HG02642 (cell line): Measurements from ENCODE around the gene OGDH.
A peak's percentile ranks its signal among the peaks of the same experiment; 100 is the strongest.

ENCODE experiments used
- ATAC-seq: cut with Tn5 transposase; IDR thresholded peaks from one replicate; pipeline ENCODE4 v1.9.1; 2021; ENCODE audit warnings: mild to moderate bottlenecking; ENCODE audit not compliant: unreplicated experiment, poor library complexity

OGDH gene

DNA sequence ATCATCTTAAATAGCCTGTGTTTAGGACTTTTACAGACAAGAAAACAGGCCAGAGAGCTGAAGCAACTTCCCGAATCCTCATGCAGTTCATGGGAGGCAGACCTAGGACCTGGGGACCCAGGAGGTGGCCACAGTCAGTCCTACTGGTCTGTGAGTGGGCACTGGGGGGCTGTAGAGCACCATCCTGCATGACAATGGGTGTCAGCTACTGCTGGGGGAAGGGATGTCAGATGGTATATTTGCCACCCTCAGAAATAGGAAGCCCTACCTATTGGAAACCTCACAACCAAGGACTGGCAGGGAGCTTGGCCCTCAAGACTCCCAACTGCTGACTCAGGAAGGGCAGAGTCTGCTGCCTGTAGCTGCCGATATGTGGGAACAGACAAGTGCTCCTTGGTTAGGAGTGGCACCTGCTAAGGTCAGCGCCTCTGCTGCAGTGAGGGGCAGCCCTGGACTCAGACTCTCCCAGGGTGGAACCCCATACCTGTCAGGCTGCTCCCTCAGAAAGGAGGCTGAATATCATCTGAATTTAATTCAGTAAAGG, 29.7 kb downstream of the OGDH start:
- no peak for ATAC-seq

GRCh38 chr7:44636926-44637325, 30.5 kb downstream of the OGDH start:
- no peak for ATAC-seq

- ATAC-seq: peak; percentile 50
These were observed 31.6 kb downstream of the OGDH start for GRCh38 chr7:44637788-44638594.

DNA sequence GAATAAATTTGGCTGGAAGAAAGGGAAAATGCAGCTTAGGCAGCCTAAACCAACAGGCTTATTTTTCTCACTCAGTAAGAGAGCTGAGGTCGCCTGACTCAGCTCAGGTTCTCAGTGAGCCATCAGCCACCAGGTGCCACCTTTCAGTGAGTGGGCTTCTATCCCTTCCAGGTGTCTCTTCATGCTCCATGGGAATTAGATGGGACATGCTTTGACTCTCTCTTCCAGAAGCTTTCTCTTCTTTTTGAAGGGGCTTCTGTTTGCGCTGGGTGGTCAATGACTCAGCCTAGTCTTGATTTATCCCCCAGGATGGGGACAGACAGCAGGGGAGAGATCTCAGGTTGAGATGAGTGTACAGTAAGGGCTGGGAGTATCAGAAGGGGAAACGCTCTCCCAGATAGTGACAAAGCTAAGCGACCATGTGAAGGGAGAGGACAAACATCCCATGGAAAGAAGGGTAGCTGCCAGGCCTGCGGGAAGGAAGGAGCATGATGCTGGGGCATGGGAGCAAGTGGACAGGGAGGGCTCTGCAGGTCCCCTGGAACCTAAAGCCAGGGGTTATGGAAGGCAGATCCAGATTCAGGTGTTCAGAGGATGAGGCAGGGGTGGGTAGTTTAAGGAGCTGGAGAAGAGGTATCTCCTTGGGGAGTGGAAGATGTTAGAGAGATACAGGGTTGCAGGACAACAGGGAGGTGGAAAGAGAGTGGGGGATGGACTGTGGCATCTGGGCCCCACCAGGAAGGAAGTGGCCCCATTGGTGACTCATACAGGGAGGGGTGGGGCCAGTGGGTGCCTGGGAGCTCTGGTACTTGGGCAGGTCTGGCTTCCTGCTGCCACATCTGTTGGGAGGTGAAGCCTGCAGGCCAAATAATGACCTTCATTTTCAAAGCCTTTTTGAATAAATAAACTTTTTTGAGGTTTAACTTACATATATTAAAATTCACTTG, 32.5 kb downstream of the OGDH start:
- ATAC-seq: peak; percentile 79

DNA sequence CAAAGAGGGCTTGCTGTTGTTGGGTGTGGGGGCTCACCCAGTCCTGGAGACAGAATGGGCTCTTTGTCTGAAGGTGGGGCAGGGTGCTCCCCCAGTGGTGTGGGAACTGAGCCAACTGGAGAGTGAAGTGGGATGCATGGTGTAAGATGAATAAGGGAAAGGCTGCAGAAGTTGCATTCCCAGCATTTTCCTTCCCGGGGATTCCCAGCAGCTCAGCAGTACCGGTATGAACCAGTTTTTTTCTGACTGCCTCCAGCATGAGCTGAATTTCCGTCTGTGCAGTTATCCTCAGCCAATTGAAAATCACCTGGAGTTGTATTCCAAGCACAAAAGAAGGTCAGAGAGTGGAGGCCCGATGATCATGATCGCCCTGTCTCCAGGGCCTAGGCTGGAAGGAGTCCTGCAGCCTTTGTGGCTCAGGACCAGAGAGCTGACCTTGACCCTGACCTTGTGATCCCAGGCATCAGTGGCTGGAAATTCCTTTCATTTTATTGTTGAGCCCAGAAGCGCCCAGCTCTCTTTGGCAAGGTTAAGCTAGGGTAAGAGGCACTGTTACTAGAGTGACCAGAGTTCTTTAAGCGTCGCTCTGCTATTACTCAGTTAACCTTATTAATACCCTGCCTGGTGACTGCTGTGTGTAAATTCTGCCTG, 33.4 kb downstream of the OGDH start:
- ATAC-seq: peak; percentile 5

DNA sequence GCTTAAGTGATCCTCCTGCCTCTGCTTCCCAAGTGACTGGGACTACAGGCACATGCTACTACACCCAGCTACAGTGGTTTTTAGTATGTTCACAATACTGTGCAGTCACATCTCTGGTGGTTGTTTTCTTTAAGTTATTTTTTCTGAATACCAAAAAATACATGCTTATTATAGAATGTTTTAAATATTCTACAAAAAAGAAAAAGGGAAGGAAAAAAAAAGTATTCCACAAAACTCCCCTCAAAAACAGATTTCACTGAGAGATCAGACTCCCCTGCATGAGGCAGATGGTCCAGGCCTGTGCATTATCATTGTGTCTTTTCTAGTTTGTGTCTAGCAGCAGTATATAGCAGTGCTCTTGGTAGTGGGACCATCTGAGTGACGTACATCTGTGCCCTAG, 36.8 kb downstream of the OGDH start:
- no peak for ATAC-seq

DNA sequence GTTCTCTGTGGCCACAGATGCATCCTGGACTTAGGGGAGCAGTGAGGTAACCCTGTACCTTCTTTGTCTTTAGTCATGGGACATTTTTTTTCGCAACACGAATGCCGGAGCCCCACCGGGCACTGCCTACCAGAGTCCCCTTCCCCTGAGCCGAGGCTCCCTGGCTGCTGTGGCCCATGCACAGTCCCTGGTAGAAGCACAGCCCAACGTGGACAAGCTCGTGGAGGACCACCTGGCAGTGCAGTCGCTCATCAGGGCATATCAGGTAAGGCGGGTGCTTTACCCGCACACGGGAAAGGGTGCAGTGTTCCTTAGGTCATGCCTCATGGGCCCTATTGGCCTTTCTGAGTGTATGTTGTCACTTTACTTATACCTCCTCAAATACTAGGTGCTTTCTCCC, 38.8 kb downstream of the OGDH start:
- no peak for ATAC-seq

GRCh38 chr7:44645696-44646095, 39.3 kb downstream of the OGDH start:
- no peak for ATAC-seq

GRCh38 chr7:44646176-44646920, 39.9 kb downstream of the OGDH start:
- no peak for ATAC-seq

DNA sequence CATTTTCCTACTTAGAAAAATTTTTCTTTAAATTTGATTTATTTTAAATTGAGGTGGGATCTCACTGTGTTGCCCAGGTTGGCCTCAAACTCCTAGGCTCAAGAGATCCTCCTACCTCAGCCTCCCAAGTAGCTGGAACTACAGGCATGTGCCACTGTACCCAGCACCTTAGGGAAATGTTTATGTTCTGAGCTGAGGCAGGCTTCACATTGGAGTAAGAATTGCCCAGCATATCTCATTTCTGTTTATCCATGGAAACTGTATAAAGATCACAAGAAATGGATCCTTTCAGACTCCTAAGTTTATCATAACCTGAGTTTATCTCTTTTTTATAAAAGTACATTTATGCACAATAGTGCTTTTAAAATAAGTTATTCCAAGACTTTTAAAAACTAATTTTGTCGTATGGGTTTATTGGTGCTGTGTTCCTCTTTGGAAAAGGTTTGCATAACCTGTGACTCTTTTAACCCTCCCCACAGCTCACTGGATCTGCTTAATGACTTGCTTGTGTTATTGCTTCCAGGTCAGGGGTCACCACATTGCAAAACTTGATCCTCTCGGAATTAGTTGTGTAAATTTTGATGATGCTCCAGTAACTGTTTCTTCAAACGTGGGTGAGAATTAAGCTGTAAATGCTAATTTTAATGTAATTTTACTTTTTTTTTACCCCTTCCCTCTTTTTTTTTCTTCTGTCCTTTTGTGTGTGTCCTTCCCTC, 40.7 kb downstream of the OGDH start:
- ATAC-seq: no peak

- no peak for ATAC-seq
These were observed 41.7 kb downstream of the OGDH start for GRCh38 chr7:44647981-44648714.

DNA sequence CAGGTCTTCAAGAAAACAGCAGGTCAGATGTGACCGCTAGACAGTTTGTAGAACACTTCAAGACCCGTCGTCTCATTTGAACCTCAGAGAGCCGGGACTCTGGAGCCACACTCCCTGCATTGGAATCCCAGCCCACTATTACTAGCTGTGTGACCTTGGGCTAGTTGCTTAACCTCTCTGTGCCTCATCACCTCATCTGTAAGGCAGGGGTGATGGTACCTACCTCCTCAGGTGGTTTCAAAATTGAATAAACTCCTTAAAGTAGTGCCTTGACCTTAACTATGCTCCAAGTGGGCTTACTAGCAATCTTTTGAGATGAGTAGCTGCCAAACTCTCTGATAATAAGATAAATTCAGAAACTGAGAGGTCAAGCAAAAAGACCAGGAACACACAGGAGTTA, 43.8 kb downstream of the OGDH start:
- no peak for ATAC-seq

DNA sequence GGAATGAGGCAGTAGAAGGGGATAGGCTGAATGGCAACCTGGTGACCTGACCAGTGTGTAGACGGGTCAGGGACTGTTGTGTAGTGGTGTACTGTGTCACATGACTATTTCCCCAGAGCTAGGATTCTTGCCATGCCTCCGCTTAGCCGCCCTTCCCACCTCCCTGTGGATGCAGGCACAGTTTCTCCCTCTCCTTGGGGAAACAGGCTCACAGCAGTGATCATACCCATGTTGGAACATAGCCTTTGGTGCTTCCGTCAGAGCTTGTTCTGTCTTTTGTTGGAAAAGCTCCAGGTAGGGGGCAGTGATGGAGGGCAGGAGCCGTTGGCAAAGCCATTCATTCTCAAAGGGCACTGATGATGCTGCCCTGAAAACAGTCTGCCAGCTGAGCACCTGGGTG, 44.3 kb downstream of the OGDH start:
- no peak for ATAC-seq

DNA sequence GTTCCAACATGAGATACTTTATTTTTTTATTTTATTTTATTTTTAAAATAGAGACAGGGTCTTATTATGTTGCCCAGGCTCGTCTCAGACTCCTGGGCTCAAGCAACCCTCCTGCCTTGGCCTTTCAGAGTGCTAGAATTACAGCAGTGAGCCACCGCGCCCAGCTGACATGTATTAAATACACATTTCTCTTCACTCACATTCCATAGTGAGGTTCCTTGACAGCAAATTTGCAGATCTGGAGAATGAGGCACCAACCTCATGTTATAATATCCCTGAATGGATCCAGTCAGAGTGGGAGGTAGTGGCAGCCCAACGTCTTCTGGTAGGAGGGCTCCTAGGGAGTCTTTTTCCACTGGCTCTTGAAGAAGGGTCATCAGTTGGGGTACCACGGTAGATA, 46.1 kb downstream of the OGDH start:
- no peak for ATAC-seq

- ATAC-seq: no peak
These were observed 47.9 kb downstream of the OGDH start for GRCh38 chr7:44654255-44654796.

DNA sequence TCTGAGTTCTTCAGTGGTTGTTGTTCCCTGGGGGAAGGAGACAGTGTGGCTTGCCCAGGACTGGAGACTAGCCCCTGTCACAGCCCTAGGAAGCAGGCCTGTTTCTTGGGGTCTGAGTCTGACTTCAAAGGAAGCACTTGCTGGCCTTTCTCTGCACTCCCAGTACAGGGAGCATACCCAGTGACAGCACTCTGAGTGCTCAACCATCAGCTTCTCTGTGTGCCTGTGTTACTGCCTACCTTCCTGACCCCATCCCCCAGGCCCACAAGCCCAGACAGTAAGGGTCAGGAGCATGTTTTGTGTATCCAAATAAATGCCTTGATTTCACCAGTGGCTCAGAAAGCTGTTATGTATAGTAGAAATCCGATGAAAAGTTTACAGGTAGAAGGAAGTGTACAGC, 48.9 kb downstream of the OGDH start:
- ATAC-seq: no peak

DNA sequence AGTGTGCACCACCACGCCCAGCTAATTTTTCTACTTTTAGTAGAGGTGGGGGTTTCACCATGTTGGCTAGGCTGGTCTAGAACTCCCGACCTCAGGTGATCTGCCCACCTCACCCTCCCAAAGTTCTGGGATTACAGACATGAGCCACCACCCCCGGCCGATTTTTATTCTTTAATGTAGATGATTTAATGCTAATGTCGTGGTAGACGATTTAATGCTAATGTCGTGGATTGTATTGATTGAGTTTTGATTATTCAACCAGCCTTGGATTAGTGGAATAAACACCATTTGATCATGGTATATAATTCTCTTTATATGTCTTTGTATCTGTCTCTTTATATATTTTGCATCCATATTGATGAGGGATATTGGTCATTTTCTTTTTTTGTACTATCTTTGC, 52.6 kb downstream of the OGDH start:
- no peak for ATAC-seq

- ATAC-seq: no peak
These were observed 54.8 kb downstream of the OGDH start for GRCh38 chr7:44661233-44661632.
